ENCODE results near the gene DNM1. TPM values are rescaled to one million over a fixed set of nuclear protein-coding genes. Genes with fewer than 3 reads are reported as not detected.

Gene DNM1
- total RNA-seq, 4 donors from 2014 or later = 14.5 to 85.8 (median 54.4) TPM

- Histone ChIP-seq H3K27ac (no peak overlapping the region), H3K27me3 (no peaks in the 10 kb centered on the region), H3K4me1 (peaks cover 0 to 15% (median 12%) of the 10 kb centered on the region in 4 donors), H3K9me3 (no peaks in the 10 kb centered on the region), H3K36me3 (peaks cover 0 to 39% (median 0%) of the 10 kb centered on the region in 3 donors), H3K4me3 (no peak overlapping the region)
- DNase-seq = no peak
- TF ChIP-seq CTCF (IDR thresholded peaks at IDR 0.05) (no peak), POLR2A (IDR thresholded peaks at IDR 0.05) (no peak)
These were observed 15.0 kb upstream of the DNM1 start for GRCh38 chr9:128188209-128188608.

- Histone ChIP-seq H3K36me3 (peaks cover 0 to 24% (median 0%) of the 10 kb centered on the region in 3 donors), H3K4me3 (no peak overlapping the region), H3K27me3 (no peaks in the 10 kb centered on the region), H3K27ac (no peak overlapping the region), H3K9me3 (no peaks in the 10 kb centered on the region), H3K4me1 (peaks cover 0 to 16% (median 12%) of the 10 kb centered on the region in 4 donors)
- DNase-seq = no peak
- TF ChIP-seq POLR2A (IDR thresholded peaks at IDR 0.05) = no peak
- peak in 2 of 6 experiments; percentile 9 to 14 for TF ChIP-seq CTCF (IDR thresholded peaks at IDR 0.05)
These were observed 13.2 kb upstream of the DNM1 start for GRCh38 chr9:128190013-128190412.

- Histone ChIP-seq H3K4me1 (peaks cover 0 to 16% (median 12%) of the 10 kb centered on the region in 4 donors), H3K27ac (peak overlapping the region; percentile 83 to 91 (median 88)), H3K27me3 (no peaks in the 10 kb centered on the region), H3K9me3 (no peaks in the 10 kb centered on the region), H3K4me3 (peak overlapping the region; percentile 80 to 99 (median 82)), H3K36me3 (peaks cover 0 to 16% (median 0%) of the 10 kb centered on the region in 3 donors)
- DNase-seq = no peak
- TF ChIP-seq CTCF (IDR thresholded peaks at IDR 0.05) (no peak), POLR2A (IDR thresholded peaks at IDR 0.05) (no peak)
These were observed 12.4 kb upstream of the DNM1 start for GRCh38 chr9:128190516-128191405.

- Histone ChIP-seq H3K36me3 (peaks cover 0 to 12% (median 0%) of the 10 kb centered on the region in 3 donors), H3K4me1 (peaks cover 0 to 16% (median 12%) of the 10 kb centered on the region in 4 donors), H3K9me3 (no peaks in the 10 kb centered on the region), H3K27ac (peak within 1 kb of the TSS; percentile 83 to 91 (median 88)), H3K27me3 (no peaks in the 10 kb centered on the region), H3K4me3 (peak within 1 kb of the TSS; percentile 80 to 99 (median 82))
- TF ChIP-seq POLR2A (IDR thresholded peaks at IDR 0.05) (peak; percentile 27 to 75), CTCF (IDR thresholded peaks at IDR 0.05) (peak; percentile 81 to 90 (median 84))
- DNase-seq = peak; percentile 66 to 89 (median 88)
These were observed 11.7 kb upstream of the DNM1 start, which contains the start of gene CIZ1 for GRCh38 chr9:128191406-128192046. Gene CIZ1, minus strand, starts transcription at chr9:128191572. Its CDS starts 715 bp downstream, at chr9:128190857.

GRCh38 chr9:128192601-128193371 is 10.4 kb upstream of the DNM1 start:
- Histone ChIP-seq H3K27me3 (no peaks in the 10 kb centered on the region), H3K36me3 (peaks cover 0 to 6% (median 0%) of the 10 kb centered on the region in 3 donors), H3K4me1 (peaks cover 0 to 16% (median 12%) of the 10 kb centered on the region in 4 donors), H3K27ac (peak overlapping the region; percentile 83 to 89 (median 86)), H3K9me3 (no peaks in the 10 kb centered on the region), H3K4me3 (peak overlapping the region; percentile 34 to 99 (median 82))
- DNase-seq = peak; percentile 55 to 94 (median 93)
- TF ChIP-seq CTCF (IDR thresholded peaks at IDR 0.05) (peak in 4 of 6 experiments; percentile 32 to 40 (median 37)), POLR2A (IDR thresholded peaks at IDR 0.05) (peak; percentile 68 to 78)
